Astrocyte (in vitro differentiated cells and primary cell): ENCODE data around the gene KIF14. TPM values are rescaled to one million over a fixed set of nuclear protein-coding genes. Genes with fewer than 3 reads are reported as not detected.
A peak's percentile ranks its signal among the peaks of the same experiment; 100 is the strongest.

Source experiments
- DNase-seq: peaks from one replicate; pipeline ENCODE4 v3.0.0-alpha.2; 2010; ENCODE audit warnings: low read depth
- FAIRE-seq: peaks from 2 replicates; lab custom pipeline; 2011; peaks lifted over from hg19 to GRCh38; lab: Jason Lieb, UNC
- H2AFZ ChIP-seq: 2 replicates; pipeline ENCODE4 v1.6.0; 2012; ENCODE audit warnings: low read depth, low read length, inconsistent platforms
- H3K27ac ChIP-seq: 2 replicates; pipeline ENCODE4 v1.5.1; 2011; ENCODE audit warnings: low read depth, low read length, inconsistent platforms
- H3K27me3 ChIP-seq: 2 replicates; pipeline ENCODE4 v1.6.0; 2011; ENCODE audit warnings: low read length, inconsistent platforms; ENCODE audit not compliant: insufficient read depth
- H3K36me3 ChIP-seq: 2 replicates; pipeline ENCODE4 v1.5.1; 2011; ENCODE audit warnings: low read length, inconsistent platforms; ENCODE audit not compliant: insufficient read depth
- H3K4me1 ChIP-seq: 2 replicates; pipeline ENCODE4 v1.5.1; 2011; ENCODE audit warnings: low read length, inconsistent platforms; ENCODE audit not compliant: insufficient read depth
- H3K4me2 ChIP-seq: 2 replicates; pipeline ENCODE4 v1.6.0; 2012; ENCODE audit warnings: low read length, inconsistent platforms
- H3K4me3 ChIP-seq: 2 replicates; pipeline ENCODE4 v1.5.1; 2011; ENCODE audit warnings: low read depth, mild to moderate bottlenecking, low read length, inconsistent platforms; ENCODE audit not compliant: insufficient read depth
- H3K79me2 ChIP-seq: 2 replicates; pipeline ENCODE4 v1.6.0; 2012; ENCODE audit warnings: mild to moderate bottlenecking, low read length, inconsistent platforms; ENCODE audit not compliant: insufficient read depth
- H3K9ac ChIP-seq: 2 replicates; pipeline ENCODE4 v1.6.0; 2012; ENCODE audit warnings: mild to moderate bottlenecking, low read length, inconsistent platforms
- H3K9me3 ChIP-seq: 2 replicates; pipeline ENCODE4 v1.5.1; 2012; ENCODE audit warnings: low read depth, mild to moderate bottlenecking, low read length, inconsistent platforms; ENCODE audit not compliant: insufficient read depth
- H4K20me1 ChIP-seq: 2 replicates; pipeline ENCODE4 v1.6.0; 2012; ENCODE audit warnings: low read length, inconsistent platforms; ENCODE audit not compliant: insufficient read depth
- H3K27ac Mint-ChIP-seq: one replicate; pipeline ENCODE4 v1.8.0; 2021; ENCODE audit warnings: mild to moderate bottlenecking, mixed read lengths; ENCODE audit not compliant: unreplicated experiment
- H3K27me3 Mint-ChIP-seq: one replicate; pipeline ENCODE4 v1.8.0; 2021; ENCODE audit warnings: low read depth, mixed read lengths; ENCODE audit not compliant: unreplicated experiment
- H3K36me3 Mint-ChIP-seq: one replicate; pipeline ENCODE4 v1.8.0; 2021; ENCODE audit warnings: low read depth, mixed read lengths; ENCODE audit not compliant: unreplicated experiment
- H3K4me1 Mint-ChIP-seq: one replicate; pipeline ENCODE4 v1.8.0; 2021; ENCODE audit warnings: low read depth, mixed read lengths; ENCODE audit not compliant: unreplicated experiment
- H3K4me3 Mint-ChIP-seq: one replicate; pipeline ENCODE4 v1.8.0; 2021; ENCODE audit warnings: mild to moderate bottlenecking, moderate library complexity, mixed read lengths; ENCODE audit not compliant: unreplicated experiment
- H3K9me3 Mint-ChIP-seq: one replicate; pipeline ENCODE4 v1.8.0; 2021; ENCODE audit warnings: mild to moderate bottlenecking, mixed read lengths; ENCODE audit not compliant: unreplicated experiment
- EZH2 ChIP-seq: IDR thresholded peaks from 2 replicates; pipeline ENCODE4 v1.6.1; 2012; ENCODE audit warnings: mild to moderate bottlenecking, low read length, inconsistent platforms; ENCODE audit not compliant: insufficient read depth
- total RNA-seq: library from RNA; stranded (reverse); gene quantifications from 2 replicates; pipeline ENCODE4 v1.2.1, GENCODE V29; 2021
- TF ChIP-seq, protein P1 (sequence below): IDR thresholded peaks from 2 replicates; pipeline ENCODE4 v1.5.1; 2011; ENCODE audit warnings: low read depth, mild to moderate bottlenecking, inconsistent platforms, low read length, moderate library complexity; ENCODE audit not compliant: insufficient read depth

The KIF14 gene
- total RNA-seq, 1 donor from 2014 or later = 2.1 TPM

DNA sequence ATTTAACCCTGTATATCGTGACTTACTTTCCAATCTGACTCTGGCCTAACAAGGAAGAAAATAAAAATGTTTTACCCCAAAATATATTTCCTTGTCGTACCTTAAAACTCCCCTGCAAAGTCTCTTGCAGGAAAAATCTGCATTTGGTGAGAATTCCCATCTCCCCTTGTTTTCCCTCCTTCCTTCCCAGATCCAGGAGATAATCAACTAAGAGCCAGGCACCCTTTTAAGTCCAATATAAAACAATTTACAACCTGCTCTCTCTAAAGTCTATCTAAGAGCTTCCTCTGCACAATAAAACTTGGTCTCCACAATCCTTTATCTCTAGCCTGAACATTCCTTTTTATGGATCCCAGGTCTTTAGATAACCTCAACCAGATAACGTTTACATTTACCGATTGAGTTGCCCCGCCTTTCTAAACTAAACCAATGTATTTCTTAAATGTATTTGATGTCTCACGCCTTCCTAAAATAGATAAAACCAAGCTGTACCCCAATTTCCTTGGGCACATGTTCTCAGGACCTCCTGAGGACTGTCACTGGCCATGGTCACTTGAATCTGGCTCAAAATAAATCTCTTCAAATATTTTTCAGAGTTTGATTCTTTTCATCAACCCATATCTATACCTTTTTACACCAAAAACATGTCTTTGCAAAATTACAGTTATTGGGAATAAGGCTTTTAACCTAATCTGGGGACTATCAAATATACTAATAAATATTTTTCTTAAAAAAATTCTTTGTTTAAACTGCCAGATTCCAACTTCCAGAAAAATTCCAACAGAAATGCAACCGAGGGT, 48.2 kb upstream of the KIF14 start:
- H2AFZ ChIP-seq = peak overlapping the region; percentile 36

DNA sequence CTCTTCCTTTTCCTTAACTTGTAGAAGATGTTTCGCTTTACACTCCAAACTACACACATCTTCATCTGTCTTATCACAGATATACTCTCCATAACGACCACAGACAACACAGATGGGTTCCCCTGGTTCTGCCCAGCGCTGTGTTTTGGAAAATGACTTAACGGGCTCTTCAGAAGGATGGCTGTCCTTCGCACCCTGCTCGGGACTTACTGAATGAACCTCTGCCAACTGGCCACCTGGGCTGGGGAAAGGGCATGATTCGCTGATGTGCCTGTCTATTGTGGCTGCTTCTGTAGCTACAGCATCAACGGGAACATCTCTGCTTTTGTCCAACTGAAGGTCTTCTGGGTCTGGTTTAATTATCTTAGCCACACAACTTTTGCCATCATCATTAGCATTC, 45.8 kb upstream of the KIF14 start:
- Mint-ChIP-seq H3K27ac (no peak overlapping the region), H3K36me3 (peaks cover 5% of the 10 kb centered on the region), H3K4me1 (peaks cover 6% of the 10 kb centered on the region), H3K27me3 (no peaks in the 10 kb centered on the region), H3K4me3 (no peak overlapping the region), H3K9me3 (no peaks in the 10 kb centered on the region)
- no peaks in the 10 kb centered on the region for H3K36me3 ChIP-seq
- no peak overlapping the region for H2AFZ ChIP-seq
- H4K20me1 ChIP-seq = no peaks in the 10 kb centered on the region
- H3K27ac ChIP-seq = no peak overlapping the region
- no peak overlapping the region for H3K4me2 ChIP-seq
- FAIRE-seq (no peak), DNase-seq (no peak)
- H3K9me3 ChIP-seq = no peaks in the 10 kb centered on the region
- no peak overlapping the region for H3K4me3 ChIP-seq
- H3K4me1 ChIP-seq = peaks cover 10% of the 10 kb centered on the region
- no peak overlapping the region for H3K9ac ChIP-seq
- peaks cover 9% of the 10 kb centered on the region for H3K79me2 ChIP-seq
- no peak for TF ChIP-seq EZH2
- TF ChIP-seq, protein P1, sequence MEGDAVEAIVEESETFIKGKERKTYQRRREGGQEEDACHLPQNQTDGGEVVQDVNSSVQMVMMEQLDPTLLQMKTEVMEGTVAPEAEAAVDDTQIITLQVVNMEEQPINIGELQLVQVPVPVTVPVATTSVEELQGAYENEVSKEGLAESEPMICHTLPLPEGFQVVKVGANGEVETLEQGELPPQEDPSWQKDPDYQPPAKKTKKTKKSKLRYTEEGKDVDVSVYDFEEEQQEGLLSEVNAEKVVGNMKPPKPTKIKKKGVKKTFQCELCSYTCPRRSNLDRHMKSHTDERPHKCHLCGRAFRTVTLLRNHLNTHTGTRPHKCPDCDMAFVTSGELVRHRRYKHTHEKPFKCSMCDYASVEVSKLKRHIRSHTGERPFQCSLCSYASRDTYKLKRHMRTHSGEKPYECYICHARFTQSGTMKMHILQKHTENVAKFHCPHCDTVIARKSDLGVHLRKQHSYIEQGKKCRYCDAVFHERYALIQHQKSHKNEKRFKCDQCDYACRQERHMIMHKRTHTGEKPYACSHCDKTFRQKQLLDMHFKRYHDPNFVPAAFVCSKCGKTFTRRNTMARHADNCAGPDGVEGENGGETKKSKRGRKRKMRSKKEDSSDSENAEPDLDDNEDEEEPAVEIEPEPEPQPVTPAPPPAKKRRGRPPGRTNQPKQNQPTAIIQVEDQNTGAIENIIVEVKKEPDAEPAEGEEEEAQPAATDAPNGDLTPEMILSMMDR = no peak
- no peaks in the 10 kb centered on the region for H3K27me3 ChIP-seq

More for the DNA sequence above, 48.2 kb upstream of the KIF14 start:
- no peaks in the 10 kb centered on the region for H3K9me3 ChIP-seq
- peak overlapping the region; percentile 88 for H3K4me3 Mint-ChIP-seq
- peak overlapping the region; percentile 76 for H3K4me3 ChIP-seq
- H4K20me1 ChIP-seq = no peaks in the 10 kb centered on the region
- peaks cover 9% of the 10 kb centered on the region for H3K79me2 ChIP-seq
- TF ChIP-seq EZH2 = no peak
- TF ChIP-seq, protein P1 = no peak
- peak overlapping the region; percentile 90 for H3K4me2 ChIP-seq
- H3K4me1 Mint-ChIP-seq = peaks cover 6% of the 10 kb centered on the region
- H3K27ac Mint-ChIP-seq = peak overlapping the region; percentile 76
- FAIRE-seq (no peak), DNase-seq (no peak)
- peaks cover 10% of the 10 kb centered on the region for H3K4me1 ChIP-seq
- peak overlapping the region; percentile 100 for H3K27ac ChIP-seq
- H3K27me3 Mint-ChIP-seq = no peaks in the 10 kb centered on the region
- no peaks in the 10 kb centered on the region for H3K36me3 Mint-ChIP-seq
- H3K36me3 ChIP-seq = no peaks in the 10 kb centered on the region
- no peaks in the 10 kb centered on the region for H3K9me3 Mint-ChIP-seq
- H3K9ac ChIP-seq = peak overlapping the region; percentile 100
- H3K27me3 ChIP-seq = no peaks in the 10 kb centered on the region

DNA sequence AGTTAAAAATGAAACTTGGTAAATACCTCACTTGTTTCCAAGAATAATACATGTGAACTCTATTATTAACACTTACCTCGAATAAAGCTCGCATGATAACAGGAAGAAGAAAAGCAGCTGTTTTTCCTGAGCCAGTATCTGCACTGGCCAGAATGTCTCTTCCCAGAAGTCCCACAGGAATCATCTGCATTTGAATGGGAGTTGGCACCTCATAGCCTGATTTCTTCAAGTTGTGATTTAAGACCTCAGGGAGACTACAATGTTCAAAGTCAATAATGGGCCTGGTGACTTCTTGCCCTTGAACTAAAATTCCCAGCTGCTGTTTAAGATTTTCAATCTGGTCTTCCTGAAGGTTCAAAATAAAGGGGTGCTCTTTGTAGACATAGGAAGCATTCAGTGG, 45.3 kb upstream of the KIF14 start:
- H3K27ac Mint-ChIP-seq = no peak overlapping the region
- H3K4me1 Mint-ChIP-seq = peaks cover 6% of the 10 kb centered on the region

More for the DNA sequence above, 45.3 kb upstream of the KIF14 start:
- Histone ChIP-seq H3K4me2 (no peak overlapping the region), H3K27me3 (no peaks in the 10 kb centered on the region), H3K79me2 (peaks cover 9% of the 10 kb centered on the region), H3K4me3 (no peak overlapping the region), H3K27ac (no peak overlapping the region), H3K36me3 (no peaks in the 10 kb centered on the region), H3K4me1 (peaks cover 10% of the 10 kb centered on the region), H3K9ac (no peak overlapping the region), H3K9me3 (no peaks in the 10 kb centered on the region), H2AFZ (no peak overlapping the region), H4K20me1 (no peaks in the 10 kb centered on the region)
- TF ChIP-seq, protein P1 = no peak
- TF ChIP-seq EZH2 = no peak
- no peak overlapping the region for H3K4me3 Mint-ChIP-seq
- H3K27me3 Mint-ChIP-seq = no peaks in the 10 kb centered on the region
- no peaks in the 10 kb centered on the region for H3K9me3 Mint-ChIP-seq
- FAIRE-seq (no peak), DNase-seq (peak; percentile 14)
- peaks cover 7% of the 10 kb centered on the region for H3K36me3 Mint-ChIP-seq
